ENCODE measurements around the gene C2CD2.

C2CD2 gene

GRCh38 chr21:41953831-41954653 lies at the start of gene C2CD2:
C2CD2 (minus strand) TSS chr21:41954018; CDS start chr21:41953648, 370 bp downstream.
- TF ChIP-seq, protein P1, sequence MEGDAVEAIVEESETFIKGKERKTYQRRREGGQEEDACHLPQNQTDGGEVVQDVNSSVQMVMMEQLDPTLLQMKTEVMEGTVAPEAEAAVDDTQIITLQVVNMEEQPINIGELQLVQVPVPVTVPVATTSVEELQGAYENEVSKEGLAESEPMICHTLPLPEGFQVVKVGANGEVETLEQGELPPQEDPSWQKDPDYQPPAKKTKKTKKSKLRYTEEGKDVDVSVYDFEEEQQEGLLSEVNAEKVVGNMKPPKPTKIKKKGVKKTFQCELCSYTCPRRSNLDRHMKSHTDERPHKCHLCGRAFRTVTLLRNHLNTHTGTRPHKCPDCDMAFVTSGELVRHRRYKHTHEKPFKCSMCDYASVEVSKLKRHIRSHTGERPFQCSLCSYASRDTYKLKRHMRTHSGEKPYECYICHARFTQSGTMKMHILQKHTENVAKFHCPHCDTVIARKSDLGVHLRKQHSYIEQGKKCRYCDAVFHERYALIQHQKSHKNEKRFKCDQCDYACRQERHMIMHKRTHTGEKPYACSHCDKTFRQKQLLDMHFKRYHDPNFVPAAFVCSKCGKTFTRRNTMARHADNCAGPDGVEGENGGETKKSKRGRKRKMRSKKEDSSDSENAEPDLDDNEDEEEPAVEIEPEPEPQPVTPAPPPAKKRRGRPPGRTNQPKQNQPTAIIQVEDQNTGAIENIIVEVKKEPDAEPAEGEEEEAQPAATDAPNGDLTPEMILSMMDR (IDR thresholded peaks at IDR 0.05; ENCODE audit: control extremely low read depth, extremely low read depth, low read depth, missing control alignments), result no peak
- ChIA-PET CTCF (interaction anchor here (1.4 kb wide), 1 partner anchor 494 kb away, joined by 3 read pairs; no protein-coding TSS in a partner anchor), POLR2A (no interaction called here)
- peak; percentile 92 for DNase-seq (ENCODE audit: extremely low spot score)

- no peak for DNase-seq (ENCODE audit: extremely low spot score)
- ChIA-PET POLR2A (no interaction called here), CTCF (interaction anchor here (1.1 kb wide), 1 partner anchor 10 kb away, joined by 3 read pairs; no protein-coding TSS in a partner anchor)
- TF ChIP-seq, protein P1 (IDR thresholded peaks at IDR 0.05; ENCODE audit: control extremely low read depth, extremely low read depth, low read depth, missing control alignments), result no peak
Measured at GRCh38 chr21:42003051-42003461, 49.2 kb upstream of the C2CD2 start.

DNA sequence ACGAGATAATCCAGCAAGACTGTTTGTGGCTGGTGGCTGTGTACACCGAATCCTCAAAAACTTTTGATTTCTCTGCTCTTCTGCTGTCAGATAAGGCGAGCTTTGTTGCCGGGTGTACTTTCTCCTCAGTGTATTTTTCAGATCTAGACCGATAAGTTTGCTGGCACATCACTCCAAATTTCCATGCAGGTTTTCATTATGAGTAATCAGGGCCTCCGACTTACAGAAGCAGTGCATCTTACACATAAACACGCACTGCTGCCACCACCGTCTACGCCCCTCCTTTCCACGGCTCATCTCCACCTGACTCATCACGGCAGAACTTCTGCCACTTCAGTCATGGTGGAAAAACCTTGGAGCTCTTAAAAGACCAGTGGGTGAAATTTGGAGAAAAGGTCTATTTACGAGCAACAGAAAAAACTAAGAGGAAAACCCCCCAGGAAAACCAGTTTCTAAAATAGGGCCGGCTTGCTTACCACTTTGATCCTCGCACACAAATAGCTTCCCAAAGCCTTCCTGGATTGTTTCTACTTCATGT lies 48.7 kb upstream of the C2CD2 start:
- TF ChIP-seq, protein P1 (IDR thresholded peaks at IDR 0.05; ENCODE audit: control extremely low read depth, extremely low read depth, low read depth, missing control alignments), result no peak
- CTCF ChIA-PET, result interaction anchor here (1.1 kb wide), 1 partner anchor 10 kb away, joined by 3 read pairs; no protein-coding TSS in a partner anchor
- DNase-seq (ENCODE audit: extremely low spot score), result peak; percentile 59
- POLR2A ChIA-PET, result interaction anchor here (0.6 kb wide), 1 partner anchor 156 kb away, joined by 3 read pairs; no protein-coding TSS in a partner anchor

GRCh38 chr21:42001781-42002180 lies 48.0 kb upstream of the C2CD2 start:
- TF ChIP-seq, protein P1 (IDR thresholded peaks at IDR 0.05; ENCODE audit: control extremely low read depth, extremely low read depth, low read depth, missing control alignments), result no peak
- POLR2A ChIA-PET, result interaction anchor here (0.6 kb wide), 1 partner anchor 155 kb away, joined by 3 read pairs; no protein-coding TSS in a partner anchor
- DNase-seq (ENCODE audit: extremely low spot score), result no peak
- CTCF ChIA-PET, result interaction anchor here (0.9 to 1.5 kb wide), 2 partner anchors 8 to 116 kb away, joined by 3 read pairs; partner anchors contain the start of gene ZBTB21

DNA sequence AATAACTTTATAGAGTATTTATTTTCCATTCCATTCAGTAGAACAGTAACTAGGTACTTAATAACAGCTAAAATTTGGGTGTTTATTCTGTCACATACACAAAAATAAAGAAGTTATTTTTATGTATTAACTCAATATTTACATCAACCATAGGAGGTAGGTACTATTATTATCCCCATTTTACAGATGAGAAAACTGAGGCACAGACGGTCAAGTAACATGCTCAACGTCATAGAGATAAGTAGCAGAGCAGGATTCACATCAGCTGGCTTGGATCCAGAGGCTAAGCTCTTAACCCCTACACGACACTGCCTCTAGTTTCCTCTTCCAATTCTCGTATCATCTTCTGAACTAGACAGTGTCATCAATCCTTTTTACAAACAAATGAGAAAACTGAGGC lies 47.1 kb upstream of the C2CD2 start:
- no peak for DNase-seq (ENCODE audit: extremely low spot score)
- TF ChIP-seq, protein P1 (IDR thresholded peaks at IDR 0.05; ENCODE audit: control extremely low read depth, extremely low read depth, low read depth, missing control alignments), result no peak
- POLR2A ChIA-PET, result no interaction called here
- CTCF ChIA-PET, result interaction anchor here (1.5 kb wide), 1 partner anchor 9 kb away, joined by 3 read pairs; the partner anchor contains the start of gene ZBTB21

DNA sequence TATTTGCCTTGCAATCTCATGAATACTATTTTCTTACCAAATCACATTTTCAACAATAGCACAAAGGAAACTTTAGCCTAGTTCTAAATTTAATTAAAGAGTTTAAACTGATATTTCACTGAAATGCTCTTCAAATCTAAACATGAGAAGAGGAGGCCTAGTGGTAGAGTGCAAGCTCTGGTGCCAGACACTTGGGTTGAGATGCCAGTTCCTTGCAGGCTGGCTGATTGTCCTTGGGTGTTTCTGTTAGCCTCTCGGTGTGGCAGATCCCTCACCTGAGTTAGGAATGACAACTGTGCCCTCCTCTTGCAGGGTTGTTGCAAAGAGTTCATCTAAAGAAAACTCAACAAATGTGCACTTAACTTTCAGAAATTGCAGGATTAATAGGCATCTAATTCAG lies 43.8 kb upstream of the C2CD2 start:
- POLR2A ChIA-PET, result no interaction called here
- TF ChIP-seq, protein P1 (IDR thresholded peaks at IDR 0.05; ENCODE audit: control extremely low read depth, extremely low read depth, low read depth, missing control alignments), result no peak
- DNase-seq (ENCODE audit: extremely low spot score), result no peak
- CTCF ChIA-PET, result interaction anchor here (1.2 kb wide), 1 partner anchor 17 kb away, joined by 3 read pairs; no protein-coding TSS in a partner anchor

Data from GM10248 (cell line).